ENCODE results near the gene KRT23. TPM values are rescaled to one million over a fixed set of nuclear protein-coding genes. Genes with fewer than 3 reads are reported as not detected.

The KRT23 gene
- total and polyA plus RNA-seq, 2 of the 13 experiments (the other 11 are each of a cell fraction or from before 2014, with no cell fraction given) = 24.7 to 51.1 TPM

- TF ChIP-seq ZBTB40 (IDR thresholded peaks at IDR 0.05) (no peak), ZBTB40 (CRISPR knock-in tag; IDR thresholded peaks at IDR 0.05) (no peak), ZFP37 (CRISPR knock-in tag; IDR thresholded peaks at IDR 0.05; ENCODE audit: borderline replicate concordance) (no peak), FOSL1 (CRISPR knock-in tag; IDR thresholded peaks at IDR 0.05; ENCODE audit: borderline replicate concordance) (0 out of 2 replicates have a peak, but pooled peaks have one; percentile 18), ZBTB21 (CRISPR knock-in tag; IDR thresholded peaks at IDR 0.05) (peak; percentile 85), REXO4 (CRISPR knock-in tag; IDR thresholded peaks at IDR 0.05; ENCODE audit: borderline replicate concordance) (no peak), TRIM22 (IDR thresholded peaks at IDR 0.05) (no peak), EEA1 (CRISPR knock-in tag; IDR thresholded peaks at IDR 0.05; ENCODE audit: borderline replicate concordance) (no peak), TEAD3 (CRISPR knock-in tag; optimal IDR thresholded peaks at IDR 0.05; ENCODE audit: borderline replicate concordance) (peak; percentile 72), ZIK1 (CRISPR knock-in tag; IDR thresholded peaks at IDR 0.05; ENCODE audit: borderline replicate concordance, low read depth) (no peak), GATAD2A (CRISPR knock-in tag; IDR thresholded peaks at IDR 0.05) (peak; percentile 71), ZNF652 (CRISPR knock-in tag; IDR thresholded peaks at IDR 0.05; ENCODE audit: borderline replicate concordance, low read depth) (peak; percentile 82; the same call in 1 of the 2 replicates), HDAC1 (CRISPR knock-in tag; IDR thresholded peaks at IDR 0.05) (no peak), BCL6 (CRISPR knock-in tag; IDR thresholded peaks at IDR 0.05) (0 out of 2 replicates have a peak, but pooled peaks have one; percentile 19), FOXK1 (CRISPR knock-in tag; IDR thresholded peaks at IDR 0.05; ENCODE audit: borderline replicate concordance, low read depth) (0 out of 2 replicates have a peak, but pooled peaks have one; percentile 54), SP1 (IDR thresholded peaks at IDR 0.05) (no peak), SP1 (CRISPR knock-in tag; IDR thresholded peaks at IDR 0.05) (no peak), DNMT3B (CRISPR knock-in tag; conservative IDR thresholded peaks at IDR 0.05) (peak; percentile 65; the same call in 1 of the 2 replicates), ELF3 (CRISPR knock-in tag; IDR thresholded peaks at IDR 0.05) (peak; percentile 61), ATF3 (CRISPR knock-in tag; IDR thresholded peaks at IDR 0.05) (peak; percentile 86), ATF7 (IDR thresholded peaks at IDR 0.05) (peak; percentile 92), ATF7 (CRISPR knock-in tag; IDR thresholded peaks at IDR 0.05) (no peak)
Observed at GRCh38 chr17:40915199-40915661, 22.2 kb downstream of the KRT23 start (continued).
